GM12878 (cell line): ENCODE results near the gene GAD2. TPM values are rescaled to one million over a fixed set of nuclear protein-coding genes. Genes with fewer than 3 reads are reported as not detected.

Source experiments
- ATAC-seq: fragments of 200-7000 bp; cut with Tn5 transposase; 3 replicates; pipeline ENCODE4 v1.9.1; 2020; ENCODE audit warnings: mild to moderate bottlenecking, moderate library complexity
- BruUV-seq: library from RNA; stranded (reverse); fragments of 400-500 nt; replicated peaks from 2 replicates; lab custom pipeline; 2021; lab: Mats Ljungman, UMichigan
- CTCF ChIA-PET: fragments of 300-600 bp; sonication (Branson Sonifier 250); formaldehyde crosslinking; extraction: SDS; loops from one replicate; lab custom pipeline; 2021; ENCODE audit warnings: inconsistent platforms; lab: Yijun Ruan, JAX
- POLR2A ChIA-PET: fragments of 350-600 bp; formaldehyde crosslinking; extraction: SDS; loops from one replicate; lab custom pipeline; 2021; ENCODE audit warnings: inconsistent platforms; lab: Charles Lee
- RAD21 ChIA-PET: fragments of 300-600 bp; sonication (Branson Sonifier 250); formaldehyde crosslinking; loops from one replicate; lab custom pipeline; 2023; ENCODE audit warnings: antibody characterized with exemption; ENCODE audit not compliant: unreplicated experiment; lab: Charles Lee
- SMC1A ChIA-PET: fragments of 300-600 bp; sonication (Branson Sonifier 250); formaldehyde crosslinking; loops from one replicate; lab custom pipeline; 2023; ENCODE audit not compliant: unreplicated experiment, uncharacterized antibody; lab: Charles Lee
- DNase-seq: peaks from one replicate; pipeline ENCODE4 v3.0.0-alpha.2; 2011; ENCODE audit warnings: low read depth, low spot score
- FAIRE-seq: peaks from 3 replicates; lab custom pipeline; 2011; peaks lifted over from hg19 to GRCh38; lab: Jason Lieb, UNC
- H2AFZ ChIP-seq: 2 replicates; pipeline ENCODE4 v1.6.0; 2011; ENCODE audit warnings: low read depth, low read length, control low read depth; ENCODE audit not compliant: control insufficient read depth
- H3K27ac ChIP-seq: 2 replicates; pipeline ENCODE4 v1.5.1; 2011; ENCODE audit warnings: control low read depth; ENCODE audit not compliant: control insufficient read depth, insufficient read depth
- H3K27me3 ChIP-seq, 2 experiments: replicated peaks in 1 of 2; 2 replicates each; pipeline versions ENCODE4 v1.6.0 to v1.6.1; 2011; ENCODE audit warnings: low read length in 1 of 2; ENCODE audit not compliant: control insufficient read depth in 2 of 2, insufficient read depth in 2 of 2
- H3K36me3 ChIP-seq, 2 experiments: 2 replicates each; pipeline ENCODE4 v1.5.1; 2011; ENCODE audit warnings: low read length in 1 of 2; ENCODE audit not compliant: control insufficient read depth in 2 of 2, insufficient read depth in 2 of 2
- H3K4me1 ChIP-seq: 2 replicates; pipeline ENCODE4 v1.6.1; 2011; ENCODE audit warnings: mild to moderate bottlenecking, low read length, moderate library complexity, mixed read lengths; ENCODE audit not compliant: control insufficient read depth, insufficient read depth
- H3K4me2 ChIP-seq: 2 replicates; pipeline ENCODE4 v1.6.0; 2011; ENCODE audit warnings: control low read depth; ENCODE audit not compliant: control insufficient read depth, insufficient read depth
- H3K4me3 ChIP-seq: fragments of 200-600 bp; sonication (generic); 2 replicates; pipeline ENCODE4 v1.5.1; 2016
- H3K79me2 ChIP-seq: 2 replicates; pipeline ENCODE4 v1.6.0; 2011; ENCODE audit warnings: low read length; ENCODE audit not compliant: control insufficient read depth, insufficient read depth
- H3K9ac ChIP-seq: 2 replicates; pipeline ENCODE4 v1.8.0; 2011; ENCODE audit warnings: low read length, control low read depth, mixed read lengths; ENCODE audit not compliant: control insufficient read depth, insufficient read depth
- H3K9me3 ChIP-seq: replicated peaks from 3 replicates; pipeline ENCODE4 v1.5.1; 2011; ENCODE audit warnings: mild to moderate bottlenecking, low read length; ENCODE audit not compliant: control insufficient read depth, insufficient read depth
- H4K20me1 ChIP-seq: 2 replicates; pipeline ENCODE4 v1.6.0; 2011; ENCODE audit not compliant: control insufficient read depth, insufficient read depth
- CHD1 ChIP-seq: IDR thresholded peaks from 2 replicates; pipeline ENCODE4 v1.6.1; 2012; ENCODE audit warnings: low read depth, low read length, improper control_type of control experiment
- CHD4 ChIP-seq: fragments of 200-600 bp; sonication (generic); IDR thresholded peaks from 2 replicates; pipeline ENCODE4 v1.6.1; 2016; ENCODE audit warnings: mild to moderate bottlenecking
- EED ChIP-seq: sonication (generic); IDR thresholded peaks from 2 replicates; pipeline ENCODE4 v1.6.1; 2016; ENCODE audit warnings: antibody characterized with exemption, low read depth
- GABPA ChIP-seq: IDR thresholded peaks from 2 replicates; pipeline ENCODE4 v1.6.1; 2014; ENCODE audit warnings: antibody characterized with exemption, low read depth, mild to moderate bottlenecking, inconsistent platforms
- NFIC ChIP-seq: IDR thresholded peaks from 2 replicates; pipeline ENCODE4 v1.6.1; 2012; ENCODE audit warnings: low read depth, mild to moderate bottlenecking, inconsistent platforms, low read length, moderate library complexity
- NFYB ChIP-seq: IDR thresholded peaks from 2 replicates; pipeline ENCODE4 v1.6.1; 2011; ENCODE audit warnings: low read depth, mild to moderate bottlenecking, low read length, improper control_type of control experiment, moderate library complexity; ENCODE audit not compliant: insufficient read depth
- NRF1 ChIP-seq: conservative IDR thresholded peaks from 2 replicates; pipeline ENCODE4 v1.6.1; 2011; ENCODE audit warnings: mild to moderate bottlenecking, low read depth, low read length, improper control_type of control experiment
- PBX3 ChIP-seq: IDR thresholded peaks from 2 replicates; pipeline ENCODE4 v1.6.1; 2011; ENCODE audit warnings: mild to moderate bottlenecking, low read depth, low read length, moderate library complexity; ENCODE audit not compliant: insufficient replicate concordance
- PML ChIP-seq: IDR thresholded peaks from 2 replicates; pipeline ENCODE4 v1.6.1; 2012; ENCODE audit warnings: low read length, inconsistent platforms
- POLR2AphosphoS2 ChIP-seq: IDR thresholded peaks from 2 replicates; pipeline ENCODE4 v1.6.1; 2011; ENCODE audit warnings: low read depth, mild to moderate bottlenecking, low read length, improper control_type of control experiment, moderate library complexity
- RCOR1 ChIP-seq: conservative IDR thresholded peaks from 2 replicates; pipeline ENCODE4 v1.6.1; 2012; ENCODE audit warnings: low read depth, low read length, improper control_type of control experiment
- RUNX3 ChIP-seq: IDR thresholded peaks from 2 replicates; pipeline ENCODE4 v1.6.1; 2012; ENCODE audit warnings: low read length, inconsistent platforms
- TARDBP ChIP-seq: IDR thresholded peaks from 2 replicates; pipeline ENCODE4 v1.6.1; 2016; ENCODE audit warnings: borderline replicate concordance
- ZNF384 ChIP-seq: IDR thresholded peaks from 2 replicates; pipeline ENCODE4 v1.6.1; 2012; ENCODE audit warnings: low read depth, mild to moderate bottlenecking, low read length, improper control_type of control experiment, borderline replicate concordance
- WGBS: methylation state at CpG from one replicate; pipeline ENCODE4 v1.1.6; 2016; ENCODE audit warnings: low lambda C conversion rate; ENCODE audit not compliant: insufficient replicate concordance, insufficient coverage; ENCODE audit errors: missing lambda C conversion rate; 5-methylcytosine and 5-hydroxymethylcytosine counted together
- in situ Hi-C: fragments of 300-500 bp; cut with MboI; formaldehyde crosslinking; loops from 9 replicates; pipeline ENCODE4 v1.14.3; 2018; ENCODE audit warnings: mixed read lengths
- intact Hi-C: fragments of 100-400 bp; cut with micrococcal nuclease; formaldehyde crosslinking; loops from one replicate; pipeline ENCODE4 v1.14.2; 2022; ENCODE audit not compliant: unreplicated experiment
- polyA plus RNA-seq, 11 experiments: library from polyadenylated mRNA; depleted of rRNA in 4 of 11; unstranded in 6 of 11; stranded (reverse) in 5 of 11; fragments of >200 nt; fragmentation: Nextera tagmentation in 4 of 11; fragmentation: Illumina TruSeq in 1 of 11; extraction: Ambion mirVana in 4 of 11; extraction: Trizol in 1 of 11; gene quantifications; 1 replicate in 1 of 11; 2 replicates in 10 of 11; pipeline versions ENCODE4 v1.2.1 to v1.2.3, GENCODE V29; 2011 to 2016; ENCODE audit warnings: inconsistent platforms in 2 of 11, missing spikeins in 2 of 11, low read depth in 1 of 11
- total RNA-seq, 4 experiments: library from RNA; depleted of rRNA in 3 of 4; stranded (reverse); fragments of >200 nt in 3 of 4; fragmentation: Illumina TruSeq in 1 of 4; extraction: Trizol in 1 of 4; gene quantifications; 2 replicates each; pipeline versions ENCODE4 v1.2.1 to v1.2.3, GENCODE V29; 2013 to 2021
- TF ChIP-seq, protein P1 (sequence below): IDR thresholded peaks from 2 replicates; pipeline ENCODE4 v1.6.1; 2011; ENCODE audit warnings: low read depth, low read length, improper control_type of control experiment, borderline replicate concordance
- TF ChIP-seq, protein P2 (sequence below): IDR thresholded peaks from 2 replicates; pipeline ENCODE4 v1.6.1; 2011; ENCODE audit warnings: low read depth, mild to moderate bottlenecking, low read length, moderate library complexity, borderline replicate concordance; ENCODE audit errors: extremely low read depth
- TF ChIP-seq, protein P3 (sequence below): fragments of 450-650 bp; IDR thresholded peaks from 2 replicates; pipeline ENCODE4 v1.6.1; 2016; ENCODE audit warnings: mild to moderate bottlenecking, moderate library complexity, borderline replicate concordance

GAD2 gene
- total and polyA plus RNA-seq, 10 of the 15 experiments (the other 5 are each of a cell fraction or from before 2014, with no cell fraction given) = not detected

- ChIA-PET RAD21 (no interaction called here), SMC1A (no interaction called here), CTCF (no interaction called here), POLR2A (no interaction called here)
- ATAC-seq (no peak), DNase-seq (no peak), FAIRE-seq (no peak)
- BruUV-seq = no TSS peak
- Histone ChIP-seq H3K27ac (no peak overlapping the region), H3K4me1 (no peaks in the 10 kb centered on the region), H2AFZ (no peak overlapping the region), H3K79me2 (no peaks in the 10 kb centered on the region), H3K9me3 (no peaks in the 10 kb centered on the region), H3K36me3 (no peaks in the 10 kb centered on the region), H3K27me3 (no peaks in the 10 kb centered on the region), H4K20me1 (no peaks in the 10 kb centered on the region), H3K4me2 (no peak overlapping the region), H3K9ac (no peak overlapping the region), H3K4me3 (no peak overlapping the region)
- in situ Hi-C loops = no loop called here
- intact Hi-C loops = no loop called here
- WGBS = 70% methylated on average over 6 of the region's 6 CpGs
- TF ChIP-seq, protein P1, sequence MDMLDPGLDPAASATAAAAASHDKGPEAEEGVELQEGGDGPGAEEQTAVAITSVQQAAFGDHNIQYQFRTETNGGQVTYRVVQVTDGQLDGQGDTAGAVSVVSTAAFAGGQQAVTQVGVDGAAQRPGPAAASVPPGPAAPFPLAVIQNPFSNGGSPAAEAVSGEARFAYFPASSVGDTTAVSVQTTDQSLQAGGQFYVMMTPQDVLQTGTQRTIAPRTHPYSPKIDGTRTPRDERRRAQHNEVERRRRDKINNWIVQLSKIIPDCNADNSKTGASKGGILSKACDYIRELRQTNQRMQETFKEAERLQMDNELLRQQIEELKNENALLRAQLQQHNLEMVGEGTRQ = no peak
- TF ChIP-seq PBX3 (no peak), CHD1 (no peak), ZNF384 (no peak), EED (no peak), POLR2AphosphoS2 (no peak), TARDBP (no peak), PML (no peak), NFYB (no peak), NFIC (no peak), RCOR1 (no peak), GABPA (no peak), CHD4 (no peak), NRF1 (no peak), RUNX3 (no peak)
- TF ChIP-seq, protein P2, sequence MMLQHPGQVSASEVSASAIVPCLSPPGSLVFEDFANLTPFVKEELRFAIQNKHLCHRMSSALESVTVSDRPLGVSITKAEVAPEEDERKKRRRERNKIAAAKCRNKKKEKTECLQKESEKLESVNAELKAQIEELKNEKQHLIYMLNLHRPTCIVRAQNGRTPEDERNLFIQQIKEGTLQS = no peak
- TF ChIP-seq, protein P3, sequence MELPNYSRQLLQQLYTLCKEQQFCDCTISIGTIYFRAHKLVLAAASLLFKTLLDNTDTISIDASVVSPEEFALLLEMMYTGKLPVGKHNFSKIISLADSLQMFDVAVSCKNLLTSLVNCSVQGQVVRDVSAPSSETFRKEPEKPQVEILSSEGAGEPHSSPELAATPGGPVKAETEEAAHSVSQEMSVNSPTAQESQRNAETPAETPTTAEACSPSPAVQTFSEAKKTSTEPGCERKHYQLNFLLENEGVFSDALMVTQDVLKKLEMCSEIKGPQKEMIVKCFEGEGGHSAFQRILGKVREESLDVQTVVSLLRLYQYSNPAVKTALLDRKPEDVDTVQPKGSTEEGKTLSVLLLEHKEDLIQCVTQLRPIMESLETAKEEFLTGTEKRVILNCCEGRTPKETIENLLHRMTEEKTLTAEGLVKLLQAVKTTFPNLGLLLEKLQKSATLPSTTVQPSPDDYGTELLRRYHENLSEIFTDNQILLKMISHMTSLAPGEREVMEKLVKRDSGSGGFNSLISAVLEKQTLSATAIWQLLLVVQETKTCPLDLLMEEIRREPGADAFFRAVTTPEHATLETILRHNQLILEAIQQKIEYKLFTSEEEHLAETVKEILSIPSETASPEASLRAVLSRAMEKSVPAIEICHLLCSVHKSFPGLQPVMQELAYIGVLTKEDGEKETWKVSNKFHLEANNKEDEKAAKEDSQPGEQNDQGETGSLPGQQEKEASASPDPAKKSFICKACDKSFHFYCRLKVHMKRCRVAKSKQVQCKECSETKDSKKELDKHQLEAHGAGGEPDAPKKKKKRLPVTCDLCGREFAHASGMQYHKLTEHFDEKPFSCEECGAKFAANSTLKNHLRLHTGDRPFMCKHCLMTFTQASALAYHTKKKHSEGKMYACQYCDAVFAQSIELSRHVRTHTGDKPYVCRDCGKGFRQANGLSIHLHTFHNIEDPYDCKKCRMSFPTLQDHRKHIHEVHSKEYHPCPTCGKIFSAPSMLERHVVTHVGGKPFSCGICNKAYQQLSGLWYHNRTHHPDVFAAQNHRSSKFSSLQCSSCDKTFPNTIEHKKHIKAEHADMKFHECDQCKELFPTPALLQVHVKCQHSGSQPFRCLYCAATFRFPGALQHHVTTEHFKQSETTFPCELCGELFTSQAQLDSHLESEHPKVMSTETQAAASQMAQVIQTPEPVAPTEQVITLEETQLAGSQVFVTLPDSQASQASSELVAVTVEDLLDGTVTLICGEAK = no peak
Observed at GRCh38 chr10:26251925-26252324, 35.4 kb downstream of the GAD2 start.
